RCC 7860 (cell line): ENCODE data around the gene PXYLP1.

Experiments
- DNase-seq: peaks from one replicate; pipeline ENCODE4 v3.0.0-alpha.2; 2015; ENCODE audit warnings: low spot score
- FAIRE-seq: peaks from 2 replicates; lab custom pipeline; 2012; peaks lifted over from hg19 to GRCh38; lab: Jason Lieb, UNC

Gene PXYLP1

DNA sequence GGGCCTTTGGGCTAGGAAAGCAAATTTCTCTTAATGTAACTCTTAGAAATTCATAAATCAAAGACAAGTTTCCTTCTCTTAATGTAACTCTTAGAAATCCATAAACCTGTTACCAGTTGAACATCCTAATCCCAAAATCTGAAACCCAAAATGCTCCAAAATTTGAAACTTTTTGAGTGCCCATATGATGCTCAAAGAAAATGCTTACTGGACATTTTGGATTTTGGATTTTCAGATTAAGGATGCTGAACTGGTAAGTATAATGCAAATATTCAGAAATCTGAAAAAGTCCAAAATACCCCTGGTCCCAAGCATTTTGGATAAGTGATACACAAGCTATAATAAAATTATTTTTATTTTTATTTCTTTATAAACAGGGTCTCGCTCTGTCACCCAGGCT is 85.2 kb downstream of the PXYLP1 start:
- no peak for DNase-seq
- no peak for FAIRE-seq

GRCh38 chr3:141320399-141321108 is 88.9 kb downstream of the PXYLP1 start:
- no peak for FAIRE-seq
- no peak for DNase-seq

DNA sequence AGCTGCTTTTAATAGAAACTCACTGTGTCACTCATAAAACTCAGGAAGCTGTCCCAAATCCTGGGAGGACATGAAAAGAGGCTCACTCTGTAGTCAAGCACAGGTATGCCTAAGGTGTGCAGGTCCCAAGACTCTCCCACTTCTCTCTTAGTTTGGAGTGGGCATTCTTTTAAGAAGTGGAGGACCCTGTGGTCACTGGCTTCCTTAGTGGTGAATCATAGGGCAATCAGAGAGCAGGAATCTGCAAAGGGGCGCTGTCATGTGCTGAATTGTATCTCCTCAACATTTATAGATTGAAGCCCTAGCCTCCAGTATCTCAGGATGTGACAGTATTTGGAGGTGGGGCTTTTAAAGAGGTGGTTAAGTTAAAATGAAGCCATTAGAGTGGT is 89.5 kb downstream of the PXYLP1 start:
- peak; percentile 66 for FAIRE-seq
- peak; percentile 52 for DNase-seq

DNA sequence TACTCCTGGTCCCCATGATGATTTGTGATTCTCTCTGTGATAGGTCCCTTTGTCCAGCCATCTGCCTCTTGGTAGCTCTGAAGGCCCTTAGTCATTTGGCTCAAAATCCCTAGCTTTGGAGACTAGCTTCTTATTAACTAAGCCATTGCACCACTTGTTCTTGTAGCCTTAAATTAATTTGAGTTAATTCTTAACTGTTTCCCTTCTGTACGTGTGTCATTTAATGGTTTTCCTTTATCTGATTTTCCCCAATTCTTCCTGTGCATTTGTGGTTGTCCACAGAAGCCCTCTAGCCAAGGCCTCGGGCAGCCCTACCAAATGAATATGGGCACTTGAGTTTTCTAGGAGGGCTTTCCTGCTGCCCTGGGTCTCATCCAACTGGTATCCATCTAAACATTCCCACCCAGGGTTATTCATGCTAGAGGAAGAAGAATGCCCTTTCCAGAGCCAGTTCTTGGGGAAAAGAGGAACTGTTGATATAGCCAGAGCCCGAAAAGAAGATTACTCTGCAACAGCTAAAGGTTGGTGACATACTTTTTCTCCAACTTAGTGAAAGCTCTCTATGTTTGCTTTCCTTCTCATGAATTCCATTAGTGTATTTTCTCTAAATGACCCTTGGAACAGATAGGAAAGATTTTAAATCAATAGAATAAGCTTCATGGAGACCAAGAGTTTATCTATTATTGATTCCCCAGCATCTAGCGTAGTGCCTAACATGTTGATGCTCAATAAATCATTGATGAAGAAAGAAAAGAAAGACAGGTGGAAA is 92.5 kb downstream of the PXYLP1 start:
- peak; percentile 99 for FAIRE-seq
- DNase-seq = peak; percentile 91

DNA sequence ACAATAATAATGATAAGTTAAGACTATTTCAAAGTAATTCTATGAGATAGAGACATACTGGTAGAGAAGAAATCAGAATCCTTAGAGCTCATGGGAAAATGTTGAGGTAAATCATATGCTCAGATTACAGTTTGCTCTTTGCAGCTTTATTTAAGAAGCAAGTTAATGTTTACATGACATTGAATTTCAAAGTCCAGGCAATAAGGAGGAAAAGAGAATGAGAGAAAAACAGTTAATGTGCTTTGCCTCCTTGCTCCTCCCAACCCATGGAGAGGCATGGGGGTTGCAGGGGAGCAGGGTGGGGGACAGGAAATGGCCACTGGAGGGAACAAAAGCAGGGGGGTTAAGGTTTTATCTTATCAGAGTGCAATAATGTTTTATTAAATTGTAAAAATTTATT is 94.5 kb downstream of the PXYLP1 start:
- FAIRE-seq = peak; percentile 94
- DNase-seq = peak; percentile 67

DNA sequence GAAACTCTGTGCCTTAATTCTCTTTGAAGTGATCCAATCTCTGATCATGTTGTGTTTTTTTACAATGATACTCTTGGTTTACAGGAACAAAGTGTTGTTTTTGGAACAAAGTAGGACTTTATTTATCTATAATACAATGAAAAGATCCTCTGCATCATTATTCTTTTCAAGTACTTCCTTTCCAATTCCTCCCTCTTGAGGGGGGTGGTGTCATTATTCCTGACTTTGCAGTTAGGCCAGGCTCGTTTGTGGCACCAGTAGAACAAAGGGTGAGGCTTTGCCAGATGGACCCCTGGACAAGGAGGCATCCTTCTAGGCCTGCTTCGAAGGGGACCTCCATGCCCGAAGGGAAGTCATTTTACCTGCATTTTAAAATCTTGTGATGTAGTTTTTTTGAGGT is 95.0 kb downstream of the PXYLP1 start:
- DNase-seq (no peak), FAIRE-seq (no peak)

- FAIRE-seq (no peak), DNase-seq (no peak)
These were observed 96.9 kb downstream of the PXYLP1 start for GRCh38 chr3:141328286-141329166.

DNA sequence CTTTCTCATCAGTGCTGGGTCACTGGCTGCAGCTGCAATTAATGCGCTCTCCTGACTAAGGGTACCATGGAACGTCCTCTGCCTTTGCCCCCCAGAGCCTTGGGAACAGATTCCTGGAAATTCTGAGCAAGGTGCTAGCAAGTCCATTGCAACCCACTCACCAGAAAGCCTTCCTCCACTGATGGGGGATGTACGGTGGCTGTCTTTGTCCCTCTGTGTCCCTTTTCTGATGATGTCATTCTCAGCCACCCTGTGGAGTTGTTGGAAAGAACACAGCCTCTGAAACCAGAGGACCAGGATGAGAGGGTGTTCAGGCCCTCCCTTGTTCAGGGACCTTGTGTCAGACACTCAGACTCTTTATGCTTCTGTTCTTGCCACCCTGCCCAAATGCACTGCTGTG is 98.6 kb downstream of the PXYLP1 start:
- FAIRE-seq (no peak), DNase-seq (peak; percentile 9)

GRCh38 chr3:141330718-141331376 is 99.2 kb downstream of the PXYLP1 start:
- no peak for FAIRE-seq
- DNase-seq = peak; percentile 31

DNA sequence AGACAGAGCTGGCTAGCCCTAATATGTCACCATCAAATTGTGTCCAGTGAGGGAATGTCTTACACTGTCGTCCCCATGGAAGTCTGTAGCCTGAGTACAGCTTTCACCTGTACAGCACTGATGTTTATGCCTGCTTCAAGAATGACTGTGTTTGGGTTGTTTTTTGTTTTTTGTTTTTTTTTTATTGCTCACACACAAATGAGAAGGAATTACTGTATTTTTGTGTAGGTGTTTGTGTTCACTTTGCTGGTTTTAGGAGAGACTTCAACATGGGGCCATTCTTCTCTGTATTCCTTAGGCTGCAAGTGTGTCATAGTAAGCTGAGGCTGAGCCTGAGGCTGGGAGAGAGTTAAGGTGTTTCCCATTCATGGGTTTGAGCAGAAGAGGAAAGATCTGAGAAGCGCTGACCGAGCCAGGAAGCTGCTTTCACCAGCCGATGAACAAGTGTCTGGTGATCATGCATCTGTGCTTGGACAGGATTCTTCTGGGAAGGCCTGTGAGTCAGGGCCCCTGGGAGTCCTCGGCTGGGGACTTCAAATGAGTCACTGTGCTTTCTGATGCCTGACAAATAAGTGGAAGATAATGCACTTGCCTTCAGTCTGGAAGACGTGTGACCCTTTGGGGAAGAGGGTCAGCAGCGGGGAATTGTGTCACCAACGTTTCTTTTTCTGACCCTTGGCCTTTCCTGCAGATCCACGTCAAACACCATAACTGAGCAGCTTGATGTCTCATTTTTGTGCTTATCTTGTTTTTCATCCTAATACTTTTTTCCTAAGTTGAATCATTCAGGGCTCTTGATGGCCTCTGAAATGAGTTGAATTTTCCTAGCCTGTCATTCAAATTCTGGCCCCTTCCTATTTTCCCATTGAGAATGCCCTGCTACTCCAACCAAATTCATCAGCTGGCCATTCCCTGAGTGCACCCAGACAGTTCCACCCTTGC is 100.0 kb downstream of the PXYLP1 start:
- FAIRE-seq (peak; percentile 97), DNase-seq (peak; percentile 100)

DNA sequence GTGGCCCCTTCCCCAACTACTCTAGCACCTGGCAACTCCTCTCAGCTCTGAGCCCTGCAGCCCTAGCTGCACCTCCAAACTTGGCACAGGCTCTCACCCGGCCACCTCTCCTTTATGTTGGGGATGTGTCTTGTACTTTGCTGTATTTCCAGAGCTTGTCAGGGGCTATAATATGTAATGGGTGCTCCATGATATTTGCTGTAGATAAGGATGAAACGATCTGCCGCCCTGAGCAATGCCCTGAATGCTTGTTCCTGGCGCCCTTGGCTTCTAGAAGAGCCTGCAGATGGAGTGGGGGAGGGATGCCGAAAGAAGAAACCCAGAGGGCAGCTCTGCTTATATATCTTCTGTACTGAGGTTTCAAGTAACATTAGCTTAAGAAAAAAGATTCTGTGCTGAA is 100.8 kb downstream of the PXYLP1 start:
- no peak for DNase-seq
- no peak for FAIRE-seq

DNA sequence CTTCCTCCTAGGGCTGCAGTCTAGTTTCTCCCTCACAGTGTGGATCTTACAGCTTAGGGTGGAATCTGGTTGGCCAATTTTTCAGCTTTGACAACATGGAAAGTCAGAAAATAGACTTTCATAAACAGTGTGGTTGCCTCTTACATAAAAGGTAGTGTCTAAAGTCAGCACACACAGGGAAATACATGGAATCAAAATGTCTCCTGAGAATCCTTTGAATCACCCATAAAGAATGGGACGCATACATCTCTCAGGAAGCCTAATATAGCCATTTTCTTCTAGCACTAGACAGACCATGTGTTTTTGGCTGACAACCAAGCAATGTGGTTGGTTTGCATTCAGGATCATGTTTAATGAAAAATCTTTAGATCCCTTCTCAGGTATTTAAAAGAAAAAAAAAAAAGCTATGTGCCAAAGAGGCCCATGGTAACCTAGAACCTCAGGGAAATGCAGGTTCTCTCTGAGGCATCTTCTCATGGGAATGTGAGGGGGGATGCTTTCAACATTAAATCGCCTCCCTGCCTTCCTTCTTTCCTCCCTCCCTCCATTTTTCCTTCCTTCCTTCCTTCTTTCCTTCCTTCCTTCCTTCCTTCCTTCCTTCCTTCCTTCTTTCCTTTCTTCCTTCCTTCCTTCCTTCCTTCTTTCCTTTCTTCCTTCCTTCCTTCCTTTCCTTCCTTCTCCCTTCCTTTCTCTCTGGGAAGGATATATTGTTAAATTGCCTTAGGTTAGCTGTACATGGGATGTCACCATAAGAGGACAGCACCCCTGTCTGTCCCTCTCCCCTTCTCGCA is 102.4 kb downstream of the PXYLP1 start:
- DNase-seq = no peak
- no peak for FAIRE-seq

- no peak for FAIRE-seq
- no peak for DNase-seq
These were observed 103.1 kb downstream of the PXYLP1 start for GRCh38 chr3:141334627-141335250.

- FAIRE-seq (no peak), DNase-seq (no peak)
These were observed 104.0 kb downstream of the PXYLP1 start for GRCh38 chr3:141335531-141336061.

DNA sequence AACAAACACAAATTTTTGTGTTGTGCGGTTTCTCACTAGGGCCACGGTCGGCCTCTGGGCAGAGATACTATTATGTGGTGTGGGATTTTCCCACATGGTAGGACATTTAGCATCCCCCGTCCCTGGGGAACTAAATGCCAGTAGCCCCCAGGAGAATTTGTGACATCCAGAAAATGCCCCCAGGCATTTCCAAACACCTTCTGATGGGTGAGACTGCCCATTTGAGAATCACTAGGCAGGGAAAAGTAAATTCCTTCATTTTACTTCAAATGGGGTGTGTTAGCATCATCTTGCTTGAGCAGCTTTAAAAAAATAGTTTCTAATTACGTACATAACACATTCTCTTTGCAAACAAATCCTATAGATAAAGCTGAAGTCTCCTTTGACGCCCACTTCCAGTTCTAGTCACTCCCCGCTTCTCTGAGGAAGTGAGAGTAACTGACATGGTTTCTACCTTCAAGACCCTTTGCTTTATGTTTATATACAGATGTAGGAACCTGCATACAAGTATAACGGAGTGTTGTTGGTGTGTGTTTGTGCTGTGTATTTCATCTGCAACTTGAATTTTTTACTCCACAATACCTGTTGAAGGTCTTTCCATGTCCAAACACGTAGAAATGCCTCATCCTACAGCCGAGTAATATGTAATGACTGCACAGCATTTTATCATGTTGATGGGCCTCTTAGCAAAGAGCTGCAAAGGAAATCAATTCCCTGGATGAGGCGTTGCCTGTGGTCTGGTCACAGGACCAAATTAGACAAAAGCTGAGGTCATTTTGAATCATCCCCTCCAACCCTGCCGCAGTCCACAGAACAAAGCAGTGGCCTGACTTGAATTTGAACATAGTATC is 105.3 kb downstream of the PXYLP1 start:
- peak; percentile 95 for FAIRE-seq
- DNase-seq = peak; percentile 91

DNA sequence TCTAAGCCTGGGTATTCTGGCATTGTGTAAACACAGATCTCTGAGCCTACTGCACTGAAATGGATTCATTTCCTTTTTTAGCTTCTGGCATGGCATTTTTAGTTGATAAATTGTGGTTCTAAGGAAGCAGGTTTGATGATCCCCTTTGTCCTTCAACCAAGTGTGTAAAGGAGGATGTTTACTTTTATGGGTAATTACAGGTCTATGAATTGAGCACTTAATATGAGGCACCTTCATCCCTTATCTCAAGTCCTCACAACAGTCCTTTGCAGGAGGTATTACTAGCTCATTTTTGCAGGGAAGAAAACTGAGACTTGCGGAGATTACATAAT is 105.9 kb downstream of the PXYLP1 start:
- FAIRE-seq (no peak), DNase-seq (no peak)

- FAIRE-seq (no peak), DNase-seq (no peak)
These were observed 106.4 kb downstream of the PXYLP1 start for GRCh38 chr3:141337991-141338390.

GRCh38 chr3:141338881-141339280 is 107.3 kb downstream of the PXYLP1 start:
- DNase-seq (no peak), FAIRE-seq (no peak)
